NB4 (cell line): ENCODE measurements around the gene ABCB1.
A peak's percentile ranks its signal among the peaks of the same experiment; 100 is the strongest.

Experiments used
- DNase-seq: peaks from one replicate; pipeline ENCODE4 v3.0.0; 2010; ENCODE audit warnings: low read depth
- H3K4me3 ChIP-seq: one replicate; pipeline ENCODE4 v1.5.1; 2011; ENCODE audit warnings: mild to moderate bottlenecking, low read depth, low read length, moderate library complexity
- MYC ChIP-seq: IDR thresholded peaks from 2 replicates; pipeline ENCODE4 v1.6.1; 2011; ENCODE audit warnings: low read depth, low read length
- POLR2A ChIP-seq: IDR thresholded peaks from 2 replicates; pipeline ENCODE4 v1.6.1; 2011; ENCODE audit warnings: mild to moderate bottlenecking; ENCODE audit not compliant: insufficient read length; ENCODE audit errors: extremely low read depth
- TF ChIP-seq, protein P1 (sequence below): IDR thresholded peaks from 2 replicates; pipeline ENCODE4 v1.6.1; 2011; ENCODE audit warnings: low read depth, low read length
- TF ChIP-seq, protein P2 (sequence below): IDR thresholded peaks from one replicate; pipeline ENCODE4 v1.5.1; 2012; ENCODE audit warnings: low read depth, low read length

ABCB1 gene

DNA sequence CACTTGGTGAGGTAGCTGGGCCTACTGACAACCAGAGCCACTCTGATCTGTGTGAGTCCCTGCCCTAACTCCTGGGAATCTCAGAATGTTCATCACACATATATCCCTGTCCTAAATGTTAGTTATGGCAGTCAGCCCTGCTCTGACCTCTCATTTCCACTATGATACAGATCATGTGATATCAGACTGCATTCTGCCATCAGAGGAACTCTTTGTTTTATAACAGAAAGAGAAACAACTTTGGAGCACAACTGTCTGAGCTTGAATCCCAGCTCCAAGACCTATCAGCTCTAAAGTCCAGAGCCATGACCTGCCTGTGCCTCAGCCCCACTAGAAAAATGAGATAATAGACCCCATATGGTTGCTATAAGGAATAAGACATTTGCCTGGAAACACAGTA, 70.6 kb downstream of the ABCB1 start:
- H3K4me3 ChIP-seq, result no peak overlapping the region
- TF ChIP-seq POLR2A (no peak), MYC (no peak)
- TF ChIP-seq, protein P1, sequence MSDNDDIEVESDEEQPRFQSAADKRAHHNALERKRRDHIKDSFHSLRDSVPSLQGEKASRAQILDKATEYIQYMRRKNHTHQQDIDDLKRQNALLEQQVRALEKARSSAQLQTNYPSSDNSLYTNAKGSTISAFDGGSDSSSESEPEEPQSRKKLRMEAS, result no peak
- TF ChIP-seq, protein P2, sequence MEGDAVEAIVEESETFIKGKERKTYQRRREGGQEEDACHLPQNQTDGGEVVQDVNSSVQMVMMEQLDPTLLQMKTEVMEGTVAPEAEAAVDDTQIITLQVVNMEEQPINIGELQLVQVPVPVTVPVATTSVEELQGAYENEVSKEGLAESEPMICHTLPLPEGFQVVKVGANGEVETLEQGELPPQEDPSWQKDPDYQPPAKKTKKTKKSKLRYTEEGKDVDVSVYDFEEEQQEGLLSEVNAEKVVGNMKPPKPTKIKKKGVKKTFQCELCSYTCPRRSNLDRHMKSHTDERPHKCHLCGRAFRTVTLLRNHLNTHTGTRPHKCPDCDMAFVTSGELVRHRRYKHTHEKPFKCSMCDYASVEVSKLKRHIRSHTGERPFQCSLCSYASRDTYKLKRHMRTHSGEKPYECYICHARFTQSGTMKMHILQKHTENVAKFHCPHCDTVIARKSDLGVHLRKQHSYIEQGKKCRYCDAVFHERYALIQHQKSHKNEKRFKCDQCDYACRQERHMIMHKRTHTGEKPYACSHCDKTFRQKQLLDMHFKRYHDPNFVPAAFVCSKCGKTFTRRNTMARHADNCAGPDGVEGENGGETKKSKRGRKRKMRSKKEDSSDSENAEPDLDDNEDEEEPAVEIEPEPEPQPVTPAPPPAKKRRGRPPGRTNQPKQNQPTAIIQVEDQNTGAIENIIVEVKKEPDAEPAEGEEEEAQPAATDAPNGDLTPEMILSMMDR, result no peak
- DNase-seq, result no peak

DNA sequence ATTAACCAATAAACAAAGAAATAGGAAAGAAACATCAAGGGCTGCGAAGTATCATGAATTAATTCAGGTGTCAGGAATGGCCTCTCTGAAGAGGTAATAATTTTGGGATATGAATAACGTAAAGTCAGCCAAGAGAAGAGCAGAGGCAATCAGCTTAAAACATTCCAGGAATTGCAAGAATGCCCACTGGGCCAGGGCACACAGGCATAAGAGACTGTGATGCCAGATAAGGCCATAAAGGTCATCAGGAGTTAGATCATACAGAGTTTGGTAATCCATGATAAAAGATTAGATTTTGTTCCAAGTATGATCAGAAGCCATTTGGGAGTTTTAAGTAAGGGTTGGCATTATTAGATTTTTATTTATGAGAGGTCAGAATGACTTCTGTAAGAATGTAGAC, 72.0 kb downstream of the ABCB1 start:
- DNase-seq, result no peak
- TF ChIP-seq MYC (no peak), POLR2A (no peak)
- TF ChIP-seq, protein P2, result no peak
- TF ChIP-seq, protein P1, result no peak
- no peak overlapping the region for H3K4me3 ChIP-seq

DNA sequence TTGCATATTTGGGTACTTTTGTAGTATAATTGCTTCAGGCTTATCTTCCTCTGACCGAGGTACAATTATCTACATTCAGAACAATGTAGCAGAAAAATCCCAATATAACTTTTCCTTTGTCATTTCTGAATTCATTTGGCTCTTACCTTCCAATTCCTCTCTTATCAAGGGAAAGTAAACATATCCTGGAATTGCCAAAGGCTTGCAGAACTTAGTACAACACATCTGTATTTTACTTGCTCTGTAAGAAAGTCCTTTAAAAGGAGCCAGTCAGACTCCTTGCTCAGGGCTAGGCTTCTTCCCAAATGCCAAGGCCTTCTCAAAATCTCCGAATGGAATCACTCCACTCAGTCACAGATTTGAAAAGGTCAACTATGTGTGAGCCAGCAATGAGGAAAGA, 81.9 kb downstream of the ABCB1 start:
- DNase-seq, result no peak
- no peak for TF ChIP-seq POLR2A
- TF ChIP-seq MYC, result no peak
- TF ChIP-seq, protein P1, result no peak
- TF ChIP-seq, protein P2, result no peak
- no peak overlapping the region for H3K4me3 ChIP-seq

DNA sequence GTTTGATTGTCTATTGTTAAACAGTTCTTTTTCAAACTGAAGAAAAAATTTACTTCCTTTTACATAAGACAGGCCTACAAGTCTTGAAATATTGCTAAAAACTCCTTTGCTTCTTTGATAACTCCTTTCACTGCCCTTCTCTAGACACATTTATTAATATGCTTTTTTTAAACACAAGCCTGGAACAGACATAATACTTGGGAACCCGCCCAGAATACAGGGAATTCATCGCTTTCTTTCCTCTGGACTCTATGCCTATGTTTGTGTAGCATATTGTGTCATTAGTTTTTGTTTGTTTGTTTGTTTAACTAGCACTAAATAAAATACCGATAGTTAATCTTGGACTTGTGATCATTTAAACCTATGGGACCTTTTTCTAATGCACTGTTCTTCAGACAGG, 82.8 kb downstream of the ABCB1 start:
- no peak for DNase-seq
- no peak overlapping the region for H3K4me3 ChIP-seq
- TF ChIP-seq, protein P2, result no peak
- TF ChIP-seq POLR2A (no peak), MYC (no peak)
- TF ChIP-seq, protein P1, result no peak

DNA sequence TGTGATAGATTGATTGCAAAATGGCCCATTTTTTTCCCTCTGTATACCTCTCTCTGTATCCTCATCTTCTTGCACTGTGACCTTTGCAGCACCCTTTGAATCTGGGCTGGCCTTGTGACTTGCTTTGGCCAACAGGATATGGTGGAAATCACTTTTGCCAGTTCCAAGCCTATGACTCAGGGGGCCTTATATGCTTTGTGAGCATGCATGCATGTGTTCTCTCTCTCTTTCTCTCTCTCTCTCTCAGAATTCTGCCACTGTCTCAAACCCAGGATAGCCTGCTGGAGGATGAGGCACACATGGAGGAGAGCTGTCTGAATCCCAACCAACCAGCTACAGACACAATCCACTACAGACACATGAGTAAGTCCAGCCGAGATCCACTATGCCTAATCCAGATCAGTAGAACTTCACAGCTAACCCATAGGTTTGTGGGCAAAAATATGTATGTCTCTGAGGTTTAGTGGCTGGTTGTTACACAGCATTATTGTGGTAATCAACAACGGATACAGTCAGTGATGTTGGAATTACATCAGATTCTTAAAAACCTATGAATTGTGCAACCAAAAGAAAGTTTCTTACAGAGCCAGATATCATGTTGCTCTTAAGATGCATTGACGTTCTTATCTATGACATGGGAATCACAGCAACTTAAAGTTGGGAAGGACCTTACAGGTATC, 83.4 kb downstream of the ABCB1 start:
- TF ChIP-seq, protein P1, result no peak
- no peak for TF ChIP-seq POLR2A
- TF ChIP-seq, protein P2, result no peak
- no peak for TF ChIP-seq MYC
- DNase-seq, result peak; percentile 4
- no peak overlapping the region for H3K4me3 ChIP-seq
